GM23338 (cell line): ENCODE results near the gene GLB1L3. TPM values are rescaled to one million over a fixed set of nuclear protein-coding genes. Genes with fewer than 3 reads are reported as not detected.
A peak's percentile ranks its signal among the peaks of the same experiment; 100 is the strongest.

Source experiments
- ATAC-seq: fragments of 200-7000 bp; cut with Tn5 transposase; 3 replicates; pipeline ENCODE4 v1.9.1; 2020
- DNase-seq: peaks from one replicate; pipeline ENCODE4 v3.0.0-alpha.2; 2015; ENCODE audit warnings: low spot score
- H2AFZ ChIP-seq: fragments of 200-600 bp; sonication (generic); 2 replicates; pipeline ENCODE4 v1.8.0; 2016; ENCODE audit warnings: antibody characterized with exemption, mild to moderate bottlenecking, moderate library complexity
- H3F3A ChIP-seq: fragments of 200-600 bp; sonication (generic); replicated peaks from 2 replicates; pipeline ENCODE4 v1.8.0; 2017; ENCODE audit warnings: antibody characterized with exemption, mixed run types, low read depth
- H3K27ac ChIP-seq: fragments of 200-600 bp; sonication (generic); 2 replicates; pipeline ENCODE4 v1.6.1; 2016; ENCODE audit warnings: low read depth
- H3K27me3 ChIP-seq: fragments of 200-600 bp; sonication (generic); 2 replicates; pipeline ENCODE4 v1.8.0; 2016; ENCODE audit warnings: mild to moderate bottlenecking, mixed run types, moderate library complexity; ENCODE audit not compliant: insufficient read depth
- H3K36me3 ChIP-seq: fragments of 200-600 bp; sonication (generic); 2 replicates; pipeline ENCODE4 v1.8.0; 2016; ENCODE audit warnings: mild to moderate bottlenecking; ENCODE audit not compliant: insufficient read depth
- H3K4me1 ChIP-seq: fragments of 200-600 bp; sonication (generic); 2 replicates; pipeline ENCODE4 v1.8.0; 2016; ENCODE audit warnings: mild to moderate bottlenecking, moderate library complexity; ENCODE audit not compliant: insufficient read depth
- H3K4me2 ChIP-seq: fragments of 200-600 bp; sonication (generic); 2 replicates; pipeline ENCODE4 v1.7.1; 2017; ENCODE audit warnings: mixed run types
- H3K4me3 ChIP-seq: fragments of 200-600 bp; sonication (generic); 2 replicates; pipeline ENCODE4 v1.6.1; 2016; ENCODE audit warnings: mixed run types
- H3K79me2 ChIP-seq: fragments of 200-600 bp; sonication (generic); replicated peaks from 2 replicates; pipeline ENCODE4 v1.8.0; 2017; ENCODE audit warnings: mild to moderate bottlenecking; ENCODE audit not compliant: insufficient read depth
- H3K9me2 ChIP-seq: fragments of 200-600 bp; sonication (generic); 2 replicates; pipeline ENCODE4 v1.8.0; 2017; ENCODE audit not compliant: insufficient read depth
- H4K20me1 ChIP-seq: fragments of 200-600 bp; sonication (generic); replicated peaks from 2 replicates; pipeline ENCODE4 v1.8.0; 2017; ENCODE audit warnings: mild to moderate bottlenecking; ENCODE audit not compliant: insufficient read depth
- H3K27ac Mint-ChIP-seq: 2 replicates; pipeline ENCODE4 v1.8.0; 2020; ENCODE audit warnings: inconsistent platforms, mild to moderate bottlenecking, moderate library complexity, mixed read lengths
- H3K27me3 Mint-ChIP-seq: 3 replicates; pipeline ENCODE4 v1.8.0; 2022; ENCODE audit warnings: low read depth, mild to moderate bottlenecking, moderate library complexity, mixed read lengths, inconsistent platforms; ENCODE audit not compliant: insufficient read depth, poor library complexity
- H3K36me3 Mint-ChIP-seq: 3 replicates; pipeline ENCODE4 v1.8.0; 2021; ENCODE audit warnings: low read depth, mild to moderate bottlenecking, inconsistent platforms, moderate library complexity, mixed read lengths
- H3K4me1 Mint-ChIP-seq: 3 replicates; pipeline ENCODE4 v1.8.0; 2020; ENCODE audit warnings: mild to moderate bottlenecking, inconsistent platforms, mixed read lengths
- H3K4me3 Mint-ChIP-seq: 3 replicates; pipeline ENCODE4 v1.8.0; 2021; ENCODE audit warnings: moderate library complexity, mild to moderate bottlenecking, inconsistent platforms, mixed read lengths
- H3K9me3 Mint-ChIP-seq: 3 replicates; pipeline ENCODE4 v1.8.0; 2020; ENCODE audit warnings: moderate library complexity, mild to moderate bottlenecking, inconsistent platforms, mixed read lengths
- CREB1 ChIP-seq: fragments of 250-450 bp; sonication (Bioruptor Pico); IDR thresholded peaks from 2 replicates; pipeline ENCODE4 v1.5.0; 2020; ENCODE audit warnings: low read depth, mild to moderate bottlenecking, moderate library complexity
- EZH2 ChIP-seq: fragments of 200-600 bp; sonication (generic); IDR thresholded peaks from one replicate; pipeline ENCODE4 v1.8.0; 2017; ENCODE audit warnings: antibody characterized with exemption, mild to moderate bottlenecking, low read depth; ENCODE audit not compliant: unreplicated experiment
- EZH2phosphoT487 ChIP-seq: fragments of 200-600 bp; sonication (generic); IDR thresholded peaks from one replicate; pipeline ENCODE4 v1.8.1; 2018; ENCODE audit warnings: antibody characterized with exemption; ENCODE audit not compliant: unreplicated experiment
- JUNB ChIP-seq: IDR thresholded peaks from one replicate; pipeline ENCODE4 v1.6.1; 2016; ENCODE audit warnings: antibody characterized with exemption; ENCODE audit not compliant: unreplicated experiment
- NANOG ChIP-seq: IDR thresholded peaks from 2 replicates; pipeline ENCODE4 v1.6.1; 2016; ENCODE audit warnings: antibody characterized with exemption, borderline replicate concordance
- POLR2AphosphoS5 ChIP-seq: IDR thresholded peaks from 2 replicates; pipeline ENCODE4 v1.6.1; 2016; ENCODE audit warnings: antibody characterized with exemption, low read depth
- STAT1 ChIP-seq: IDR thresholded peaks from one replicate; pipeline ENCODE4 v1.6.1; 2016; ENCODE audit warnings: antibody characterized with exemption; ENCODE audit not compliant: unreplicated experiment
- ZNF114 ChIP-seq: fragments of 250-450 bp; sonication (Bioruptor Pico); IDR thresholded peaks from 2 replicates; pipeline ENCODE4 v1.5.0; 2020; ENCODE audit warnings: mild to moderate bottlenecking, moderate library complexity
- ZNF331 ChIP-seq: fragments of 250-450 bp; sonication (Bioruptor Pico); IDR thresholded peaks from 2 replicates; pipeline ENCODE4 v1.5.0; 2020; ENCODE audit warnings: low read depth, mild to moderate bottlenecking, moderate library complexity
- polyA plus RNA-seq: library from polyadenylated mRNA; unstranded; fragments of >200 nt; fragmentation: Nextera tagmentation; extraction: Ambion mirVana; gene quantifications from 2 replicates; pipeline ENCODE4 v1.2.1, GENCODE V29; 2016
- total RNA-seq: library from RNA; depleted of rRNA; stranded (reverse); fragments of >200 nt; shearing (Covaris generic); gene quantifications from 2 replicates; pipeline ENCODE4 v1.2.3, GENCODE V29; 2014
- TF ChIP-seq, protein P1 (sequence below): IDR thresholded peaks from one replicate; pipeline ENCODE4 v1.6.1; 2018; ENCODE audit warnings: antibody characterized with exemption; ENCODE audit not compliant: unreplicated experiment
- TF ChIP-seq, protein P2 (sequence below), 2 experiments: fragments of 200-600 bp in 1 of 2; sonication (generic) in 1 of 2; conservative IDR thresholded peaks; 2 replicates each; pipeline versions ENCODE4 v1.5.1 to v1.6.1; 2016 to 2017; ENCODE audit warnings: antibody characterized with exemption in 2 of 2, low read depth in 2 of 2, mild to moderate bottlenecking in 2 of 2, moderate library complexity in 1 of 2
- TF ChIP-seq, protein P3 (sequence below): IDR thresholded peaks from 2 replicates; pipeline ENCODE4 v1.6.1; 2016; ENCODE audit warnings: antibody characterized with exemption

The GLB1L3 gene
- total and polyA plus RNA-seq, 2 experiments from 2014 or later, result 28.8 to 33.1 TPM

DNA sequence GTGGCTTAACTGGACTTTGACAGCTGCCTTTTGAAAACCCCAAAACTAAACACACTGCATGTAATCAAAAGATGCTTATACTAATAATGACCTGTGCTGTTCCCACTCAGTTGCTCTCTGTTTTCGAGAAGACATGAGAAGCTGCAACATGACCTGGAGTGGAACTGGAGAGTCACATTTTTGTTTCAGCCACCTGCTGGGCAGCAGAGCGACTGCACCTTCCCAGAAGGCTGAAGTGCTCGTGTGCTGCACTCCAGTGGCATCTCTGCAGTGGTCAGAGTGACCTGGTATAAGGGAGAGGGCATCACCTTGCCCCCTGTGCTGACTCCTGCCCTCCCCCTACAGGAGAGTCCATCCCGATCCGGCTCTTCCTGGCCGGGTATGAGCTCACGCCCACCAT, 31.6 kb upstream of the GLB1L3 start:
- peaks cover 12% of the 10 kb centered on the region; the same call in 1 of the 2 replicates for H3K36me3 ChIP-seq
- peak; percentile 44 for DNase-seq
- no peak overlapping the region for H3K27ac Mint-ChIP-seq

DNA sequence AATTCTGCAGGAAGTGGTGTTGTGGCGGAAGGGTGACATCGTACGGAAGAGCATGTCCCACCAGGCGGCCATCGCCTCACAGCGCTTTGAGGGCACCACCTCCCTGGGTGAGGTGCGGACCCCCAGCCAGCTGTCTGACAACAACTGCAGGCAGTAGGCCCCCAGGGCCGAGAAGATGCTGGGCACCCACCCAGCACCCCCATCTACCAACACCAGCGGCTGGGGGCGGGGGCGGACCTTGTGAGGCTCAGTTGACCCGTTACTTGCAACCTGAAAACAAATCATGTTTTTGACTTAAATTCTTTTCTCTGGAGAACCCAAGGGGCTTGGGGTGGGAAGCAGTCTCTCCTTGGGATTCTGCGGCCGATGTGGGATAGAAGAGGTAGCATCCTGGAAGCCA, 30.7 kb upstream of the GLB1L3 start:
- Histone ChIP-seq H3K4me1 (no peaks in the 10 kb centered on the region), H3K27ac (no peak overlapping the region), H3K27me3 (no peaks in the 10 kb centered on the region), H3F3A (no peaks in the 10 kb centered on the region), H2AFZ (no peak overlapping the region), H3K9me2 (no peaks in the 10 kb centered on the region), H4K20me1 (no peaks in the 10 kb centered on the region), H3K4me3 (no peak overlapping the region), H3K4me2 (no peak overlapping the region), H3K36me3 (peaks cover 20% of the 10 kb centered on the region), H3K79me2 (no peaks in the 10 kb centered on the region)
- TF ChIP-seq, protein P1, sequence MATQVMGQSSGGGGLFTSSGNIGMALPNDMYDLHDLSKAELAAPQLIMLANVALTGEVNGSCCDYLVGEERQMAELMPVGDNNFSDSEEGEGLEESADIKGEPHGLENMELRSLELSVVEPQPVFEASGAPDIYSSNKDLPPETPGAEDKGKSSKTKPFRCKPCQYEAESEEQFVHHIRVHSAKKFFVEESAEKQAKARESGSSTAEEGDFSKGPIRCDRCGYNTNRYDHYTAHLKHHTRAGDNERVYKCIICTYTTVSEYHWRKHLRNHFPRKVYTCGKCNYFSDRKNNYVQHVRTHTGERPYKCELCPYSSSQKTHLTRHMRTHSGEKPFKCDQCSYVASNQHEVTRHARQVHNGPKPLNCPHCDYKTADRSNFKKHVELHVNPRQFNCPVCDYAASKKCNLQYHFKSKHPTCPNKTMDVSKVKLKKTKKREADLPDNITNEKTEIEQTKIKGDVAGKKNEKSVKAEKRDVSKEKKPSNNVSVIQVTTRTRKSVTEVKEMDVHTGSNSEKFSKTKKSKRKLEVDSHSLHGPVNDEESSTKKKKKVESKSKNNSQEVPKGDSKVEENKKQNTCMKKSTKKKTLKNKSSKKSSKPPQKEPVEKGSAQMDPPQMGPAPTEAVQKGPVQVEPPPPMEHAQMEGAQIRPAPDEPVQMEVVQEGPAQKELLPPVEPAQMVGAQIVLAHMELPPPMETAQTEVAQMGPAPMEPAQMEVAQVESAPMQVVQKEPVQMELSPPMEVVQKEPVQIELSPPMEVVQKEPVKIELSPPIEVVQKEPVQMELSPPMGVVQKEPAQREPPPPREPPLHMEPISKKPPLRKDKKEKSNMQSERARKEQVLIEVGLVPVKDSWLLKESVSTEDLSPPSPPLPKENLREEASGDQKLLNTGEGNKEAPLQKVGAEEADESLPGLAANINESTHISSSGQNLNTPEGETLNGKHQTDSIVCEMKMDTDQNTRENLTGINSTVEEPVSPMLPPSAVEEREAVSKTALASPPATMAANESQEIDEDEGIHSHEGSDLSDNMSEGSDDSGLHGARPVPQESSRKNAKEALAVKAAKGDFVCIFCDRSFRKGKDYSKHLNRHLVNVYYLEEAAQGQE, result no peak
- no peak for TF ChIP-seq CREB1 (CRISPR knock-in tag)
- no peak for TF ChIP-seq ZNF331 (CRISPR knock-in tag)
- no peak for TF ChIP-seq POLR2AphosphoS5
- TF ChIP-seq STAT1, result no peak
- TF ChIP-seq, protein P2, sequence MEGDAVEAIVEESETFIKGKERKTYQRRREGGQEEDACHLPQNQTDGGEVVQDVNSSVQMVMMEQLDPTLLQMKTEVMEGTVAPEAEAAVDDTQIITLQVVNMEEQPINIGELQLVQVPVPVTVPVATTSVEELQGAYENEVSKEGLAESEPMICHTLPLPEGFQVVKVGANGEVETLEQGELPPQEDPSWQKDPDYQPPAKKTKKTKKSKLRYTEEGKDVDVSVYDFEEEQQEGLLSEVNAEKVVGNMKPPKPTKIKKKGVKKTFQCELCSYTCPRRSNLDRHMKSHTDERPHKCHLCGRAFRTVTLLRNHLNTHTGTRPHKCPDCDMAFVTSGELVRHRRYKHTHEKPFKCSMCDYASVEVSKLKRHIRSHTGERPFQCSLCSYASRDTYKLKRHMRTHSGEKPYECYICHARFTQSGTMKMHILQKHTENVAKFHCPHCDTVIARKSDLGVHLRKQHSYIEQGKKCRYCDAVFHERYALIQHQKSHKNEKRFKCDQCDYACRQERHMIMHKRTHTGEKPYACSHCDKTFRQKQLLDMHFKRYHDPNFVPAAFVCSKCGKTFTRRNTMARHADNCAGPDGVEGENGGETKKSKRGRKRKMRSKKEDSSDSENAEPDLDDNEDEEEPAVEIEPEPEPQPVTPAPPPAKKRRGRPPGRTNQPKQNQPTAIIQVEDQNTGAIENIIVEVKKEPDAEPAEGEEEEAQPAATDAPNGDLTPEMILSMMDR (conservative IDR thresholded peaks at IDR 0.05; ENCODE audit: low read depth in 2 of 2), result no peak
- TF ChIP-seq, protein P3, sequence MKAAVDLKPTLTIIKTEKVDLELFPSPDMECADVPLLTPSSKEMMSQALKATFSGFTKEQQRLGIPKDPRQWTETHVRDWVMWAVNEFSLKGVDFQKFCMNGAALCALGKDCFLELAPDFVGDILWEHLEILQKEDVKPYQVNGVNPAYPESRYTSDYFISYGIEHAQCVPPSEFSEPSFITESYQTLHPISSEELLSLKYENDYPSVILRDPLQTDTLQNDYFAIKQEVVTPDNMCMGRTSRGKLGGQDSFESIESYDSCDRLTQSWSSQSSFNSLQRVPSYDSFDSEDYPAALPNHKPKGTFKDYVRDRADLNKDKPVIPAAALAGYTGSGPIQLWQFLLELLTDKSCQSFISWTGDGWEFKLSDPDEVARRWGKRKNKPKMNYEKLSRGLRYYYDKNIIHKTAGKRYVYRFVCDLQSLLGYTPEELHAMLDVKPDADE, result no peak
- TF ChIP-seq EZH2, result no peak
- TF ChIP-seq ZNF114 (CRISPR knock-in tag), result no peak
- TF ChIP-seq JUNB, result no peak
- H3K9me3 Mint-ChIP-seq, result no peaks in the 10 kb centered on the region
- H3K27me3 Mint-ChIP-seq, result no peaks in the 10 kb centered on the region
- no peak for DNase-seq
- no peak overlapping the region for H3K4me3 Mint-ChIP-seq
- H3K4me1 Mint-ChIP-seq, result peaks cover 9% of the 10 kb centered on the region; the same call in 2 of the 3 replicates
- H3K36me3 Mint-ChIP-seq, result peaks cover 45% of the 10 kb centered on the region
- H3K27ac Mint-ChIP-seq, result no peak overlapping the region
- no peak for ATAC-seq

More for the DNA sequence above, 31.6 kb upstream of the GLB1L3 start:
- peaks cover 38% of the 10 kb centered on the region for H3K36me3 Mint-ChIP-seq
- ATAC-seq, result peak; percentile 86
- H3K27me3 Mint-ChIP-seq, result no peaks in the 10 kb centered on the region
- Histone ChIP-seq H3F3A (no peaks in the 10 kb centered on the region), H3K27me3 (no peaks in the 10 kb centered on the region), H3K4me2 (no peak overlapping the region), H3K79me2 (no peaks in the 10 kb centered on the region), H3K27ac (no peak overlapping the region), H3K9me2 (no peaks in the 10 kb centered on the region), H2AFZ (no peak overlapping the region), H3K4me1 (no peaks in the 10 kb centered on the region), H3K4me3 (no peak overlapping the region), H4K20me1 (no peaks in the 10 kb centered on the region)
- H3K4me3 Mint-ChIP-seq, result no peak overlapping the region
- no peaks in the 10 kb centered on the region for H3K9me3 Mint-ChIP-seq
- TF ChIP-seq, protein P2 (conservative IDR thresholded peaks at IDR 0.05; ENCODE audit: low read depth in 2 of 2), result peak; percentile 42 to 48
- no peak for TF ChIP-seq CREB1 (CRISPR knock-in tag)
- TF ChIP-seq NANOG, result no peak
- TF ChIP-seq, protein P3, result no peak
- TF ChIP-seq EZH2phosphoT487, result no peak
- no peak for TF ChIP-seq ZNF114 (CRISPR knock-in tag)
- H3K4me1 Mint-ChIP-seq, result peaks cover 9% of the 10 kb centered on the region; the same call in 2 of the 3 replicates
